AG04450 (cell line): ENCODE results near the gene MEIS2. TPM values are rescaled to one million over a fixed set of nuclear protein-coding genes. Genes with fewer than 3 reads are reported as not detected.

ENCODE experiments used
- CTCF ChIA-PET: fragments of 300-600, 350-600 bp; formaldehyde crosslinking; extraction: SDS; loops from one replicate; lab custom pipeline; 2022; ENCODE audit warnings: antibody characterized with exemption, inconsistent platforms; lab: Charles Lee
- POLR2A ChIA-PET: fragments of 350-600 bp; formaldehyde crosslinking; extraction: SDS; loops from one replicate; lab custom pipeline; 2021; ENCODE audit warnings: antibody characterized with exemption, inconsistent platforms; lab: Yijun Ruan, JAX
- DNase-seq: peaks from one replicate; pipeline ENCODE4 v3.0.0-alpha.2; 2011; ENCODE audit warnings: low read depth, low spot score
- H3K27ac ChIP-seq: one replicate; pipeline ENCODE4 v1.5.1; 2012; ENCODE audit warnings: low read depth, low read length, control low read depth
- H3K27me3 ChIP-seq: one replicate; pipeline ENCODE4 v1.6.0; 2012; ENCODE audit warnings: low read length; ENCODE audit not compliant: control insufficient read depth, insufficient read depth
- H3K4me3 ChIP-seq: 2 replicates; pipeline ENCODE4 v1.5.1; 2011; ENCODE audit warnings: mild to moderate bottlenecking, low read depth, low read length, control low read depth
- H3K9me3 ChIP-seq: 2 replicates; pipeline ENCODE4 v1.5.1; 2012; ENCODE audit warnings: low read length; ENCODE audit not compliant: control insufficient read depth, insufficient read depth
- CTCF ChIP-seq: IDR thresholded peaks from 2 replicates; pipeline ENCODE4 v1.5.1; 2011; ENCODE audit warnings: low read depth, low read length, control low read depth, inconsistent platforms
- polyA plus RNA-seq: library from polyadenylated mRNA; depleted of rRNA; stranded (reverse); fragments of >200 nt; gene quantifications from 2 replicates; pipeline ENCODE4 v1.2.3, GENCODE V29; 2011

The MEIS2 gene
- polyA plus RNA-seq, 1 experiment: 31.7 TPM

GRCh38 chr15:37131621-37132020 lies 31.3 kb upstream of the MEIS2 start:
- Histone ChIP-seq H3K9me3 (no peaks in the 10 kb centered on the region), H3K27me3 (no peaks in the 10 kb centered on the region), H3K27ac (no peak overlapping the region), H3K4me3 (no peak overlapping the region)
- CTCF ChIA-PET: interaction anchor here (1.6 to 5.7 kb wide), 2 partner anchors 248 to 1842 kb away, joined by 3 to 87 read pairs; no protein-coding TSS in a partner anchor
- no peak for DNase-seq
- POLR2A ChIA-PET: no interaction called here
- no peak for TF ChIP-seq CTCF

DNA sequence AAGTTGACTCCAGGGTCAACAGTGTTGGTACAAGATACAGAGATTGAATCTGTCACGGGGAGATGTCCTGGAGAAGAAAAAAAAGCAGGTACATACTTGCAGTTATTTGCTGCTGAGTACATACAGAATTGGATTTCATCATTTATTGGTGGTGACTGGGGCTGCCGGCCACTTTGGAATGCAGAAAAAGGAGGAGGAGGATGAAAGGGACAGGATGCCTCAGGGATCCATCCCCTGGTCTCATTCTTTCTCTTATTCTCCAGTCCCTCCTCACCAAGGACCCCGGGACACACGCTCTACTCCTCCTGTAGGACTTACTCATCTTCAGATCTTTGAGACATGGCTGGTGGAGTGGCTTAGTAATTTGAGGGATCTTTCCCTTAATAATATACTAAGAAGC lies 30.0 kb upstream of the MEIS2 start:
- H3K27me3 ChIP-seq: no peaks in the 10 kb centered on the region
- no peak overlapping the region for H3K4me3 ChIP-seq
- TF ChIP-seq CTCF: no peak
- POLR2A ChIA-PET: no interaction called here
- CTCF ChIA-PET: no interaction called here
- H3K9me3 ChIP-seq: no peaks in the 10 kb centered on the region
- H3K27ac ChIP-seq: no peak overlapping the region
- no peak for DNase-seq

GRCh38 chr15:37125143-37125542 lies 24.8 kb upstream of the MEIS2 start:
- Histone ChIP-seq H3K4me3 (no peak overlapping the region), H3K27ac (no peak overlapping the region), H3K9me3 (no peaks in the 10 kb centered on the region), H3K27me3 (no peaks in the 10 kb centered on the region)
- ChIA-PET POLR2A (no interaction called here), CTCF (interaction anchor here (0.6 to 3.0 kb wide), 3 partner anchors 9 to 1374 kb away, joined by 3 to 9 read pairs (median 4); no protein-coding TSS in a partner anchor)
- DNase-seq: no peak
- TF ChIP-seq CTCF: no peak

DNA sequence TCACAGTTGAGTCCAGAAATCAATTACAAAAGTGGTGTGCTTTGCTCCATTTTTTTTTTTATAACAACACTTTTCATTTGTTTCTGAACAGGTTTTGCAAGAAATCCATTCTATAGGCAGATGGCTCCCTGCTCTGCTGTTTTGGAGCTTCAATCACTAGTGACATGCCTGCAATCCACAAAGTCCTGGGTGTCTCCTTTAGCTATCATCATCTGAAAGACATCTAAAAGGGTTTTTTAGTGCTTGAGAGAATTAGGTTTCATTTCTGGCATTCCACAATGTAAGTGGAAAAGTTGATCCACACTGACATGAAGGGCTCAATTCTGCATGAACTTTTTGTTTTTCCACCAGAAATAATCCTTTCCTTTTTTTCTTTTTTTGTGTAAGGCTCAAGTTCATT lies 24.0 kb upstream of the MEIS2 start:
- no peaks in the 10 kb centered on the region for H3K9me3 ChIP-seq
- CTCF ChIA-PET: interaction anchor here (0.6 to 3.0 kb wide), 4 partner anchors 9 to 1373 kb away, joined by 3 to 9 read pairs (median 4); no protein-coding TSS in a partner anchor

More for the DNA sequence above, 24.0 kb upstream of the MEIS2 start:
- POLR2A ChIA-PET: no interaction called here
- DNase-seq: no peak
- H3K27me3 ChIP-seq: no peaks in the 10 kb centered on the region
- no peak overlapping the region for H3K4me3 ChIP-seq
- no peak overlapping the region for H3K27ac ChIP-seq
- no peak for TF ChIP-seq CTCF
